Thyroid gland (tissue), 4 donors: ENCODE measurements around the gene RAB35. TPM values are rescaled to one million over a fixed set of nuclear protein-coding genes. Genes with fewer than 3 reads are reported as not detected.
A peak's percentile ranks its signal among the peaks of the same experiment; 100 is the strongest.

ENCODE experiments used
- DNase-seq, 2 donors: peaks; one replicate each; pipeline ENCODE4 v3.0.0-alpha.2; 2019
- H3K27ac ChIP-seq, 3 donors: fragments of 200-600 bp; sonication (generic); 1 replicate in 2 of 3; 2 replicates in 1 of 3; pipeline ENCODE4 v1.5.1; 2016 to 2019; ENCODE audit warnings: mild to moderate bottlenecking in 1 of 3, moderate library complexity in 1 of 3
- H3K27me3 ChIP-seq: fragments of 200-600 bp; sonication (generic); one replicate; pipeline ENCODE4 v1.5.1; 2019
- H3K36me3 ChIP-seq, 2 donors: fragments of 200-600 bp; sonication (generic); one replicate each; pipeline ENCODE4 v1.5.1; 2016 to 2019
- H3K4me1 ChIP-seq, 2 donors: fragments of 200-600 bp; sonication (generic); one replicate each; pipeline ENCODE4 v1.5.1; 2017 to 2019
- H3K4me3 ChIP-seq, 3 donors: fragments of 200-600 bp; sonication (generic); replicated peaks in 1 of 3; 1 replicate in 2 of 3; 2 replicates in 1 of 3; pipeline ENCODE4 v1.5.1; 2016; ENCODE audit warnings: mild to moderate bottlenecking in 1 of 3
- H3K9me3 ChIP-seq: fragments of 200-600 bp; sonication (generic); one replicate; pipeline ENCODE4 v1.5.1; 2017
- CTCF ChIP-seq, 6 experiments: fragments of 200-600 bp in 3 of 6; fragments of 450-650 bp in 3 of 6; sonication (generic) in 3 of 6; IDR thresholded peaks; one replicate each; pipeline ENCODE4 v1.5.1; 2016 to 2019; ENCODE audit warnings: antibody characterized with exemption in 6 of 6, mild to moderate bottlenecking in 2 of 6, inconsistent platforms in 1 of 6, moderate library complexity in 1 of 6
- POLR2A ChIP-seq, 2 donors: fragments of 450-650 bp; IDR thresholded peaks; one replicate each; pipeline ENCODE4 v1.6.1; 2017; ENCODE audit warnings: antibody characterized with exemption in 2 of 2, mild to moderate bottlenecking in 2 of 2, moderate library complexity in 1 of 2
- WGBS, 2 donors: methylation state at CpG; one replicate each; pipeline ENCODE4 v1.1.5; 2017; 5-methylcytosine and 5-hydroxymethylcytosine counted together
- intact Hi-C: fragments of 100-400 bp; cut with DNase I; formaldehyde crosslinking; loops from one replicate; pipeline ENCODE4 v1.15.1; 2023
- total RNA-seq, 4 donors: library from RNA; depleted of rRNA; stranded (reverse); fragments of >200 nt; gene quantifications; one replicate each; pipeline ENCODE4 v1.2.3, GENCODE V29; 2016

RAB35 gene
- total RNA-seq, 4 donors from 2014 or later = 14.9 to 19.9 (median 17.4) TPM

- no peak for DNase-seq
- WGBS, 2 donors = 67 to 72% methylated on average over 2 of the region's 2 CpGs
Observed at GRCh38 chr12:120121343-120121742, 4.8 kb upstream of the RAB35 start.

GRCh38 chr12:120119271-120119973 lies 2.9 kb upstream of the RAB35 start:
- intact Hi-C loops = no loop called here
- 86 to 90% methylated on average over 9 of the region's 9 CpGs for WGBS, 2 donors
- DNase-seq = no peak
- no peaks in the 10 kb centered on the region for H3K9me3 ChIP-seq
- H3K27ac ChIP-seq = no peak overlapping the region
- H3K27me3 ChIP-seq = no peaks in the 10 kb centered on the region
- peaks cover 16 to 26% of the 10 kb centered on the region in 2 donors for H3K4me1 ChIP-seq
- no peak overlapping the region for H3K4me3 ChIP-seq
- no peaks in the 10 kb centered on the region for H3K36me3 ChIP-seq
- TF ChIP-seq CTCF (IDR thresholded peaks at IDR 0.05) (no peak), POLR2A (IDR thresholded peaks at IDR 0.05) (no peak)

More at GRCh38 chr12:120121343-120121742, 4.8 kb upstream of the RAB35 start:
- intact Hi-C loops = no loop called here
- no peak overlapping the region for H3K4me3 ChIP-seq
- H3K27me3 ChIP-seq = no peaks in the 10 kb centered on the region
- H3K36me3 ChIP-seq = peaks cover 1 to 4% of the 10 kb centered on the region in 2 donors
- H3K4me1 ChIP-seq = peaks cover 12 to 14% of the 10 kb centered on the region in 2 donors
- no peaks in the 10 kb centered on the region for H3K9me3 ChIP-seq
- no peak for TF ChIP-seq POLR2A (IDR thresholded peaks at IDR 0.05)
- TF ChIP-seq CTCF (IDR thresholded peaks at IDR 0.05) = no peak
- H3K27ac ChIP-seq = no peak overlapping the region

GRCh38 chr12:120118321-120119061 lies 1.9 kb upstream of the RAB35 start:
- no peaks in the 10 kb centered on the region for H3K9me3 ChIP-seq
- intact Hi-C loops = no loop called here
- no peak overlapping the region for H3K27ac ChIP-seq
- TF ChIP-seq POLR2A (IDR thresholded peaks at IDR 0.05) (no peak), CTCF (IDR thresholded peaks at IDR 0.05) (no peak)
- no peak overlapping the region for H3K4me3 ChIP-seq
- H3K4me1 ChIP-seq = peaks cover 16 to 26% of the 10 kb centered on the region in 2 donors
- DNase-seq = no peak
- H3K27me3 ChIP-seq = no peaks in the 10 kb centered on the region
- WGBS, 2 donors = 62 to 69% methylated on average over 11 of the region's 11 CpGs
- no peaks in the 10 kb centered on the region for H3K36me3 ChIP-seq

GRCh38 chr12:120117961-120118320 lies 1.4 kb upstream of the RAB35 start:
- TF ChIP-seq CTCF (IDR thresholded peaks at IDR 0.05) = no peak
- no peak for TF ChIP-seq POLR2A (IDR thresholded peaks at IDR 0.05)
- Histone ChIP-seq H3K4me3 (peak overlapping the region in 2 of 3 donors; percentile 52 to 80), H3K4me1 (peaks cover 16 to 26% of the 10 kb centered on the region in 2 donors), H3K27ac (no peak overlapping the region), H3K27me3 (no peaks in the 10 kb centered on the region), H3K9me3 (no peaks in the 10 kb centered on the region), H3K36me3 (no peaks in the 10 kb centered on the region)
- WGBS, 2 donors = 48 to 52% methylated on average over 7 of the region's 7 CpGs
- intact Hi-C loops = no loop called here
- no peak for DNase-seq
